Stimulated activated CD8-positive, alpha-beta memory T cell treated with anti-CD3 and anti-CD28 coated beads, Interleukin-4, amount 100 ng/mL, for 4 hours (primary cell): Measurements from ENCODE around the gene SCN2B.
"Not testable (repeated sequence)": the region's sequence is repeated elsewhere in the genome, so short reads cannot be mapped to it uniquely, and the experiment has no call there.

ENCODE experiments used
- DNase-seq, 2 donors: peaks; one replicate each; pipeline ENCODE4 v3.0.0-alpha.2; 2020; ENCODE audit warnings: low read depth in 2 of 2, low spot score in 1 of 2

The SCN2B gene

DNA sequence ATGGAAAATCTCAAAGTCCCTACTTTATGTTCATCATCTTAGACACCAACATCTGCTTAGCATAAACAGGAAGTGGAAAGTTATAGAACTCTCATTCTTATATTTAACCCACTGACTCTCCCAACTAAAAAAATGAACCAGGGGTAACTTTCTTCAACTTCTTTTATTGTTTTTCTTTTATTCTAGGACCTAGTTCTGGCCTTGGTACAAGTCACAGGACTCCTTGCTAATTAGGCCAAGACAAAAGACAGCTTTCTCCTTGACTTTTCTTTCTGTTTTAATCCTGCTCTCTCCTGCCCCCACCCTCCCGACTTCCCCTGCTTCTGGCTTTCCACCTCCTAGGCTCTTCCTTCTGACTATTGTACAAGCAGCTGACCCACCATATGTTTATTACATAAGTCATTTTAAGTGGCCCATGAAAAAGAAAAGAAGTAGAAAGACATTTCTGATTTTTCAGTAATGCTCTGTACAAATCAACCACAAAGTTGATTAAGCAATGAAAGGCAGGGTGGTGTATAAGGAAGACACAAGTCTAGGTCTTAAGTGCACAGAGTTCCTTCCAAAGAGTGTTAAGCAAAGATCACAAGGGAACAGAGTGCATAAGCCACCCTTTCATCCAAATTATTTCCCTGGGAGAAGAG is 30.1 kb upstream of the SCN2B start:
- no peak for DNase-seq

DNA sequence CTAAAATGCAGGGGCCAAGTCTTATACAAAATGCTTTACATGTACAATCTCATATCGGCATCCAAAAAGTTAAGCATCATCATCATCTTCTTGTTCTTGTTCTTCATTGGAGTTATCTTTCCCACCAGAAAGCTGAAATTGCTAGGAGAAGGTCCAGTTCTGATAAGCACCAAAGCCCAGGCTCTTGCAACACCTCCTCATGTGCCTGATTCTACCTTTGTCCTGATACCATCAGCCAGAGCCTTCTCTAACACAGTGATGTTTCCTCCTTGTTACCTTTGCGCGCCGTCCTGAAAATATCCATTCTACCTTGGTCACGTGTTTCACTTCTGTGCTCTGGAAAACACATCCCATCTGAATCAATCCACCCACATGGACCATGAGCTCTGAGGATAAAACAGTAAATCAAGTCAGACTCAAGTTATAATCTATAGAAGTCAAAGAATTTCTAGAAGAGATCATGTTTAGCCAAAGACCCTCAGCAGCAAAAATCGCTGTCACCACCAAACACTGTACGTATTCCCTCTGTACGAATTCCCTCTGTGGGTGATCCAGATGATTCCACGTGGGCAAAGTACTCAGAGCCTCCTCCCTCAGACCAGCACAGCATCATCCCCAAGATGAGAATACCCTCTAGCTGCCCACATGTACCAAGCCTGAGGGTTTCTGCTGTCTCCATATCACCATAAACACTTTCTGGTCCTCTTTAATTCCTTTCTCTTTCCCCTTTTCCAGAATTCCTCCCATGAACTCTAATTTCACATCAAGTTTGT is 29.4 kb upstream of the SCN2B start:
- no peak for DNase-seq

DNA sequence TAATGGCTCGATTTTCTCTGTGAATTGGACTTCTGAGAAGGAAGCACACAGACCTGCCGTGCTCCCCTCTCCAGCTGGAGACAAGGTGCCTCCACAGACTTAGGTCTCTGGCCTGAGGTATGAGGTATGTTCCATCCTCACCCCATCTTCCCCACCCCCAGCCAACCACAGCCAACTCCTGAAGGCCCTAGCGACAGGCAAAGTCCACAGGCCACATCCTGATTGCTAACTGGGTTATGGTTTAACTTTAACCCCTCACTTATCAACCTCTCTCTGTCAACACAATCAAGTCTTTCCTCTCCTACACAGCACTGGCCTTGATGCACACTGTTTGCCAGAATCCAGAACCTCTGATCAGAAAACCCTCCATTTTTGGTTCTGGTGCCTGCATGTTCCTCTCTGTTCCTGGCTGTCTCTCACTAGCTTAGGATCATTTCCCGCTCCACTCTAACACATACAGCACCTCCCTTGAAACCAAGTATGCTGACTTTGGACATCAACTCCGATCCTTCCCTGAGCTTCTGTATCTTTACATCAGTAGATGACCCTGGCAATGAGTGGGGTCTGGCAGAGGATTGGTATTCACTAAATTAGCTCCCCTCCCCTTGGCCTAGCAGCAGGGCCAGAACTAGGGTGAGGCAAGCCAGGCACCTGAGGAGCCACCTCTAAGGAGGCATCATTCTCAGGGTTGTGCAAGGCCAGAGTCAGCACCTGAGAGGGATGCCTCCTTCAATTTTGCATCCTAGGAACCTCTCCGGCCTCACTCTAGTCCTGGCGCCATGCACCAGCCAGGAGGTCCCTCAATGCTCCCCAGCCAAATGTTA is 26.4 kb upstream of the SCN2B start:
- DNase-seq: peak in 1 of 2 donors; percentile 55

DNA sequence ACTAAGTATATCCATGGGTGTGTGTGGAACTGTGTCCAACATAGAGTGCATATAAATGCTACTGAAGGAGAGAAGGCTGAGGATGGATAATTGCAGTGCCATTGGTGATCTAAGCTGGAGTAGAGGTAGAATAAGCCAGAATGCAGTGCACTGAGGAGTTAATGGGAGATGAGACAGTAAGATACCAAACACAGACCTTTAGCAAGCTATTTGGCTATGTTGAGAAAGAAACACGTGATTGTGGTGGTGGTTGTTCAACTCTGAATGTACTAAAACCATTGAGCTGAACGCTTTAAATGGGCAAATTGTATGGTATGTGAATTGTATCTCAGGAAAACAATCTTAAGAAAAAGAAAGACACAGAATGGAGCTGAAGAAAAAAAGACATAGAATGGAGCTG is 25.5 kb upstream of the SCN2B start:
- no peak for DNase-seq

DNA sequence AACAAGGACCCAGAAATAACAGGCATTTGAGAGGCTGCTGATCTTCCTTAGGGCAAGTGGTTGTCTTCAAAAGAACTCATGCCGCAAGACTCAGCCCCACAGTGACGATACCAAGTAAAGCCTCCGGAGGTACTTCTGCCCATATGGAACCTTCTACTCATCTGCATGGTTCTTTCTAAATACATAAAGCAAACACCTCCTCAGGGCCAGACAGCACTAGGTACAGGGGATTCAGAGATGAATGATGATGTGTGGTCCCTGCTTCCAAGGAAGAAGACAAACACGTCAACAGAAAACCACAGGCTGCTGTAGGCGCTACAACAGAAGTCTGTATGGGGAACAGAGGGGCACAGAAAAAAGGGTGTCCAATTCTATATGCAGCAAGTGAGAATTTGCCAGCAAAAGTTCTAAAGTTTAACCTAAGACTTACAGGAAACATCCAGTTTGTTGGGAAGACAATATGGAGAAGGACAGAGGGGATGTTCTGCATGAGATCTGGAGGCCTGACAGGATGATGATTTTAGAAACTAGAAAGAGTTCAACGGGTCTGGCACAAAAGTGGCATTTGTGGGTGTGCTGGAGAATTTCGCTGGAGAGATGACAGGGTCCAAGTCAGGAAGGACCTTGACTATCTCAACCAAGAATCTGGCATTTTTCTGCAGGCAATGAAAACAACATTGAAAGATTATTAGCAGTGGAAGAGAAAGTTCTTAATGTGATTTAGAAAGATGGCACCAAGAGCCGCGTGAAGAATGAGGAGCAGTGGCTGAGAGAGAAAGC is 24.7 kb upstream of the SCN2B start:
- peak; percentile 20 to 47 for DNase-seq

DNA sequence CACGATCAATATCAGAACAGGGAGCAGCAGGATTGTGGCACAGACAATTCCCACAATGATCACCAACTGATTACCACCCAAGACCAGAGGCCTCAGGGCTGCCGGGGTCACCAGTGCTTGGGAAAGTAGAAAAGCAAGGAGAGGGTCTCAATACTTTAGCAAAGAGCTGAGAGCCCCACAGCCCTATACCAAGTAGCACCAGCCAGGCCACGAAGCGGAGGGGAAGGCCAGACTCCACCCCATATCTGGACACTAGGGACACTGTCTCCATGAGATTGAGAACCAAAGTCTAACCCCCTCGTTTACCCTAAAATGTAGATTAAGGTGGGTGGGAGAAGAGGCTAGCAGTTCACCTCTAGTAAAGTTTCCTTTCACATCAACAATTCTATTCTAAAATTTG is 24.1 kb upstream of the SCN2B start:
- DNase-seq: no peak

DNA sequence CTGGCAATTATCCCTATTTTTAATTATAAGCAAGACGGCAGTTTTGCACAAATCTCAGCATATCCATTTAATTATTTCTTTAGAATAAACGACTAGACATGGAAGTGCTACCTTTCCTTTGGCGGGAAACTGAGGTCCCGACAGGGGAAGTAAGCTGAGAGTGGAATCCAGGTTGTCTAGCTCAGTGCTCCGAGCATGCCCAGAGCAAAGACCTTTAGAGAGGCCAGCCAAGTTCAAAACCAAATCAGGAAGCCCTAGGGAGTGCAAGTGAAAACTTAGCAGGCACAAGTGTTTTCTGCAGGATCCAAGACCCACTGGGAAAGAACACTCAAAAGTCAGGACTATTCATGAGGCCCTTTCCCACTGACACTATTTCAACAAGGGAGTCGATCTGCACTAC is 22.7 kb upstream of the SCN2B start:
- DNase-seq: no peak

DNA sequence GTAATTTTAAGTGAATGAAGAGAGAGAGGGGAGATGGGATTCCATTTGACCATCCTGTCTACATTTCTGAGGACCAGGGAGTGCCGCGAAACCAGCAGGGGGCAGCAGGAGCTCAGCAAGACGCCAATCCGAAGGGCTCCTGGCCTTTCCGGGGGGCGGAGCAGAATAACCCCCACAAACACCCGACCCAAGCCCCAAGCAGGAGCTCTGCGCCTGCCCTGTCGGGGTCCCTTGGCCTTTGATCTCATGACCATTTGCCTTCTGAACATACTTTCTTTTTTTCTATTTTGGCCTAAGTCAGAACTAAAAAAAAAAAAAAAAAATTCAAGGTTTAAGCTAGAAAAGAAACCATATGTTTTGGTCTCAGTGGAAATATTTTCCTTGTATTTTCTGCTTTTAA is 21.9 kb upstream of the SCN2B start:
- DNase-seq: peak; percentile 63 to 68

DNA sequence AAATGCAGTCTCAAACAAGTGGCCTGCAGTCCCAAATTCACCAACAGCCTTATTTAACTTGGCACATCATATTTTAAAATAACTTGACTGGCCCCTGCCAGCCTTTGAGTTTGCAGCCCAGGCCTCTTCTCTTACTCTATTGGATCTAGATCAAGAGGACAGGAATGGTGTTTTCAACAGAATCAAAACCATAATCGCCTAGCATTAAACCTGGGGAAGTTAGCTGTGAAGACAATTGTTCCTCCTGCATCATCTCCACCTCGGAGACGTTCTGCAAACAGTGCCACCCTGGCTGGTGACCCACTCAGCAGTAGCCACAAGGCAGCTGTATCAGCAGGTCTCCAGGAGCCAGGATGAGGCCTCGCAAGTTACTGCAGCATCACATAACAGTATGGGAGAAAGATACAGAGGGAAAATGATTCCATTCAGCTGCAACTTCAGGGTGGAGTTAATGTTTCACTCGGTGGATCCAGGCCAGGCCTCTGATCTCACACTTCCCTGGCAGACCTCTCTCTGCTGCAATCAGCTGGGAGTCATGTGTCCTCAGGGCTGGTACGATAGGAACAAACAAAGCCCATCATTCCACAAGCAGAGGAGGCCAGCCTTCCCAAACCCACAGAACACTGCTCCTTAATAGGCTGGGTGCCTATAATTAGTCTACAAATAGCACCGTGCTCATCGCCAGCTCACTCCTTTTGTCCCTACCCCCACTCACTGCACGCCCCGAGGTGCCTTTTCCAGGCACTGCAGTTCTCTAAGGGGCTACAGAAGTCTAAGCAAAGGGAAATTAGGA is 18.6 kb upstream of the SCN2B start:
- DNase-seq: no peak

DNA sequence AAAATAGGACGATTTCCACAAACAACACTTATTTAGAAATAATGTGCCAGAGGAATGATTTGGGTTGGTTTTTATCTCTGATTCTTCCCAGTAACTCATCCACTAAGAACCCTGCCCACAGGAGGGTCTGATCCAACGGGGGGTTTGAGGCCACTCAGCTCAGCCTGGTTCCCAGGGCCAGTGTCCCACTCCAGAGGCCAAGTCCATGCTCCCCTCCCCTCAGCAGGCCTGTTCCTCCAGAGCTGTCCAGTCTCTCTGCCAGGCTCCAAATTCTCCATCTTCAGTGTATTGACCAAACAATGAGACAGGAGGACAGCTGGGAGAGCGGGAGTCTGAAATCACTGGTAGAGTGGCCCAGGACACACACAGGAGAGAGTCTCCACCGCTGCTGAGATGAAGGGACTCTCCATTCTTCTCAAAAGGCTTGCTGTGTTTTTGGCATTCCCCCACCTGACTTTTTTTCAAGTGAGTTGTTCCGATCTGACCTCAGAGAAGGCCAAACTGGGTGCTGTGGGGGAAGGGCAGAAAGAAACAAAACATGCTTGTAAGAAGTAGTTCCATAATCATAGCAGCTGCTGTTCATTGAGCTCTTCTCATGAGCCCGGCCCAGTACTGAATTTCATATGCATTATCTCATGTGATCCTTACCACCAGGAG is 17.6 kb upstream of the SCN2B start:
- DNase-seq: no peak

DNA sequence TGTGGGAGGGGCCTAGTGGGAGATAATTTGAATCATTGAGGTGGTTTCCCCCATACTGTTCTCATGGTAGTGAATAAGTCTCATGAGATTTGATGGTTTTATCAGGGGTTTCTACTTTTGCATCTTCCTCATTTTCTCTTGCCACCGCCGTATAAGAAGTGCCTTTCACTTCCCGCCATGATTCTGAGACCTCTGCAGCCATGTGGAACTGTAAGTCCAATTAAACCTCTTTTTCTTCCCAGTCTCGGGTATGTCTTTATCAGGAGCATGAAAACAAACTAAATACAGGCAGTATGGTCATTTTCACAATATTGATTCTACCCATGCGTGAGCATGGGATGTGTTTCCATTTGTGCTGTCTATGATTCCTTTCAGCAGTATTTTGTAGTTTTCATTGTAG is 16.4 kb upstream of the SCN2B start:
- DNase-seq: not testable (repeated sequence)

DNA sequence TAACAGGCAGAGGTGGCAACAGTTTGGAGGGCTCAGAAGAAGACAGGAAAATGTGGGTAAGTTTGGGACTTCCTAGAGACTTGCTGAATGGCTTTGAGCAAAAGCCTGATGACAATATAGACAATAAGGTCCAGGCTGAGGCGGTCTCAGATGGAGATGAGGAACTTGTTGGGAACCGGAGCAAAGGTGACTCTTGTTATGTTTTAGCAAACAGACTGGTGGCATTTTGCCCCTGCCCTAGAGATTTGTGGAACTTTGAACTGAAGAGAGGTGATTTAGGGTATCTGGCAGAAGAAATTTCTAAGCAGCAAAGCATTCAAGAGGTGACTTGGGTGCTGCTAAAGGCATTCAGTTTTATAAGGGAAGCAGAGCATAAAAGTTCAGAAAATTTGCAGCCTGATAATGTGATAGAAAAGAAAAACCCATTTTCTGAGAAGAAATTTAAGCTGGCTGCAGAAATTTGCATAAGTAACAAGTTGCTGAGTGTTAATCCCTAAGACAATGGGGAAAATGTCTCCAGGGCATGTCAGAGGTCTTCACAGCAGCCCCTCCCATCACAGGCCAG is 14.6 kb upstream of the SCN2B start:
- not testable (repeated sequence) for DNase-seq

DNA sequence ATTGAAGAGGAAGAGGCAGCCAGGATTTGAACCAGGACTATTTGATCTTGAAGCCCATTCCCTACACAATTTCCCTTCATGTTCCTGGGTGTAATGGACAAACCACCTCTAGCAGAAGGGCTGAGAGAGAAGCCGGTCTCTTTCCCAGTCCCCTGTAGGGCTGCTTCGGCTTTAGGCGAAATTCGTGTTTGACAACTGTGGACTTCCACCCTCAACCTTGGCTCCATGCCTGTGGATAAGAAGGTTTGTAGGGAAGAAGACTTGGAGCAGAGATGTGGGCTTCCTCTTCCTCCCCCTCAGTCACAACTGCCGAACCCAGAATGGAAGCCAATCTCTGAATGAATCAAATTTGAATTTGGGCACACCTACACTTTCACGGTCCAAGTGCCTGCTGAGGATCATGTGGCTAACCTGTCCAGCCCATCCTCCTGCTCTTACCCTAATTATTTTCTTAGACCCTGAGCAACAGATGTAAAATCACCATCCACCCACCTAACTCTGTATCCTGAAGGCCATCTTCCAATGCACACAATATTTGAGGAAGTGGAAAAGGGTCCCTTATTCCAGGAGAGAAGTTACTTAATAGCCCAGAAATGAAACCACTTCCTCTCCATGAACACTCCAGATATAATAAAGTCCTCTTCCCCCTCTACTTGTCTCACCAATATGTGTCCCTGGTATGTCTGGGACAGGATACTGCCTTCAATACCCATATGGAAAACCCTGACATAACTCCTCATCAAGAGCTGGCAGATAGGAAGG is 10.1 kb upstream of the SCN2B start:
- no peak for DNase-seq

DNA sequence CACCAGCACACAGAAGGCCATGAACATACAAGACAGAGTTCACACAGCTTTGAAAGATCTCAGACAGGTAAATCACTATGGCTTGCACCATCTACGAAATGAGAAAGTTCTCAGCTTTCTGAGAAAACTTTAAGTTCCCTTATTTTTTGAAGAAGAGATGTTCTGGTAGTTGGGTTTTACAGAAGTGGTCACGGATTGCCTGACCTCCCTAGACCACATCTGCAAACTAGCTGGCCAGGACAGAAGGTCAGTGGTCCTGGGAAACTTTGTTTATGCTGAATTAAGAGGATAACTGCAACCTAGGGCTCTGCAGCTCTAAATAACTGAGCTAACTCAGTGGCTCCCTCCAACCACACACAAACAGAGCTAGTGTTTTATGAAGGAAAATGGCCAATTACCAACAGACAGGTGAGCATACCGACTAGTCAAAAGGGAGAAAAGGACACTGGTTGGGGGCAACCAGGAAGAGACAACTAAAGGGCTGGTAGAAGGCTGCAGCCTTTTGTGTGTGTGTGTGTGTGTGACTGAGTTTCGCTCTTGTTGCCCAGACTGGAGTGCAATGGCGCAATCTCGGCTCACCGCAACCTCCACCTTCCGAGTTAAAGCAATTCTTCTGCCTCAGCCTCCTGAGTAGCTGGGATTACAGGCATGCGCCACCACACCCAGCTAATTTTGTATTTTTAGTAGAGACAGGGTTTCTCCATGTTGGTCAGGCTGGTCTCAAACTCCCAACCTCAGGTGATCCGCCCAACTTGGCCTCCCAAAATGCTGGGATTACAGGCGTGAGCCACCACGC is 8.5 kb upstream of the SCN2B start:
- DNase-seq: no peak

DNA sequence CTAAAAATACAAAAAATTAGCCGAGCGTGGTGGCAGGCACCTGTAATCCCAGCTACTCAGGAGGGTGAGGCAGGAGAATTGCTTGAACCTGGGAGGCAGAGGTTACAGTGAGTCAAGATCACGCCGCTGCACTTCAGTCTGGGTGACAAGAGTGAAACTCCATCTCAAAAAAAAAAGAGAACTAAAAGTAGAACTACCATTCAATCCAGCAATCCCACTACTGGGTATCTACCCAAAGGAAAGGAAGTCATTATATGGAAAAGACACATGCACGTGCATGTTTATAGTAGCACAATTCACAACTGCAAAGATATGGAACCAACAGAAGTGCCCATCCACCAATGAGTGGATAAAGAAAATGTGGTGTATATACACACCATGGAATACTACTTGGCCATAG is 7.3 kb upstream of the SCN2B start:
- not testable (repeated sequence) for DNase-seq

DNA sequence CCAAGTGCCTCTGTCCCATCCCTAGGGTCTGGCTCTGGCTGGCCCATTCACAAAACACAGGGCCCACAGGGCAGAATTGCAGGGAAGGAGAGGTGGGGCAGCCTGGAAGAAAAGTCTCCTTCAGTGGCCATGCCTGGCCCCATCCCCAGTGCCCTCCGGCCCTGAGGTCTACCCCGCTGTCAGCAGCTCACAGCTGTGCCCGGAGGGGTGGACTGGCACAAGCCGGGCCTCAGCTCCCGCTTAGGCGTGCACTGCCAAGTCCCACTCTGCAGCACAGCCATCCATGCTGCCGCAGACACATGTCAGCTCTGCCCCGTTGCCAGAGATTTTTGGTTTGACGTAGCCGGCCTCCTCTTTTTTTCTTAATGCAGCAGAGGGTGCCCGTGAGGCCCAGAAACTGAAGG is 3.9 kb upstream of the SCN2B start:
- DNase-seq: no peak

DNA sequence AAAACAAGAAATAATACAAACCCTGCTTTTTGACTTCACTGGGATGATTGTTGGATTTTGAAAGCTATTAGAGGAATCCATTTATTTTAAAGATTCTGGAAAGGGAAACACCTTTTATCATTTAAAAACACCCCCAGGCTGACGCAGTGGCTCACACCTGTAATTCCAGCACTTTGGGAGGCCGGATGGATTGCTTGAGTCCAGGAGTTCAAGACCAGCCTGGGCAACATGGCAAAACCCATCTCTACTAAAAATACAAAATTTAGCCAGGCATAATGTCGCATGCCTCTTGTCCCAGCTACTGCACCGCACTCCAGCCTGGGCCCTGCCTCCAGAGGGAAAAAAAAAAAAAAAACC is 317 bp upstream of the SCN2B start:
- DNase-seq: no peak
